Right lobe of liver (tissue), 6 donors: ENCODE measurements around the gene ENOX1. TPM values are rescaled to one million over a fixed set of nuclear protein-coding genes. Genes with fewer than 3 reads are reported as not detected.

Experiments used
- ATAC-seq, 4 donors: fragments of 200-7000 bp; cut with Tn5 transposase; one replicate each; pipeline ENCODE4 v1.9.1; 2020; ENCODE audit warnings: mild to moderate bottlenecking in 4 of 4, moderate library complexity in 4 of 4
- DNase-seq, 3 donors: peaks; one replicate each; pipeline ENCODE4 v3.0.0-alpha.2; 2020
- H3K27ac ChIP-seq, 3 donors: fragments of 200-600 bp; one replicate each; pipeline ENCODE4 v1.8.0; 2022
- H3K27me3 ChIP-seq, 2 donors: fragments of 200-600 bp; one replicate each; pipeline ENCODE4 v1.8.0; 2022
- H3K36me3 ChIP-seq, 4 donors: fragments of 200-600 bp; sonication (generic) in 1 of 4; one replicate each; pipeline versions ENCODE4 v1.5.1 to v1.8.0; 2017 to 2022; ENCODE audit warnings: control low read depth in 1 of 4
- H3K4me1 ChIP-seq, 4 donors: fragments of 200-600 bp; sonication (generic) in 1 of 4; one replicate each; pipeline versions ENCODE4 v1.5.1 to v1.8.0; 2017 to 2022; ENCODE audit warnings: control low read depth in 1 of 4
- H3K4me3 ChIP-seq, 3 donors: fragments of 200-600 bp; one replicate each; pipeline ENCODE4 v1.8.0; 2022
- H3K9me3 ChIP-seq, 4 donors: fragments of 200-600 bp; sonication (generic) in 1 of 4; one replicate each; pipeline versions ENCODE4 v1.5.1 to v1.8.0; 2017 to 2022; ENCODE audit warnings: control low read depth in 1 of 4
- POLR2A ChIP-seq: fragments of 450-650 bp; IDR thresholded peaks from one replicate; pipeline ENCODE4 v1.6.1; 2017; ENCODE audit warnings: antibody characterized with exemption, mild to moderate bottlenecking
- WGBS: methylation state at CpG from one replicate; pipeline ENCODE4 v1.1.6; 2018; ENCODE audit warnings: low coverage, low lambda C conversion rate; ENCODE audit not compliant: insufficient coverage; ENCODE audit errors: missing lambda C conversion rate; 5-methylcytosine and 5-hydroxymethylcytosine counted together
- intact Hi-C, 2 donors: fragments of 100-400 bp; cut with DNase I; formaldehyde crosslinking; loops; one replicate each; pipeline versions ENCODE4 v1.11.2 to v1.14.1; 2022
- total RNA-seq, 6 experiments: library from RNA; depleted of rRNA in 2 of 6; stranded (reverse); fragments of >200 nt in 2 of 6; fragmentation: NEBNext Ultra II Directional in 3 of 6; extraction: Animal tissue kit (Norgen Biotek cat#: 25700) in 3 of 6; gene quantifications; one replicate each; pipeline versions ENCODE4 v1.1.0 to v1.2.4, GENCODE V29; 2016 to 2023
- TF ChIP-seq, protein P1 (sequence below), 4 donors: fragments of 200-600 bp in 3 of 4; fragments of 450-650 bp in 1 of 4; IDR thresholded peaks; one replicate each; pipeline versions ENCODE4 v1.5.1 to v1.8.0; 2016 to 2022; ENCODE audit warnings: antibody characterized with exemption in 4 of 4, mild to moderate bottlenecking in 2 of 4
- donor health status: DM: no; HTN: yes; CAD: no.
- donor health status: DM: no; HTN: no; CAD: no.
- donor health status: DM: no; HTN: no; CAD: no.
- donor health status: DM: no; HTN: yes; CAD: no.
- donor health status: DM: no; HTN: yes; CAD: no.

The ENOX1 gene
- total RNA-seq, 6 experiments from 2014 or later: 0.07 to 0.16 TPM; not detected in 4

DNA sequence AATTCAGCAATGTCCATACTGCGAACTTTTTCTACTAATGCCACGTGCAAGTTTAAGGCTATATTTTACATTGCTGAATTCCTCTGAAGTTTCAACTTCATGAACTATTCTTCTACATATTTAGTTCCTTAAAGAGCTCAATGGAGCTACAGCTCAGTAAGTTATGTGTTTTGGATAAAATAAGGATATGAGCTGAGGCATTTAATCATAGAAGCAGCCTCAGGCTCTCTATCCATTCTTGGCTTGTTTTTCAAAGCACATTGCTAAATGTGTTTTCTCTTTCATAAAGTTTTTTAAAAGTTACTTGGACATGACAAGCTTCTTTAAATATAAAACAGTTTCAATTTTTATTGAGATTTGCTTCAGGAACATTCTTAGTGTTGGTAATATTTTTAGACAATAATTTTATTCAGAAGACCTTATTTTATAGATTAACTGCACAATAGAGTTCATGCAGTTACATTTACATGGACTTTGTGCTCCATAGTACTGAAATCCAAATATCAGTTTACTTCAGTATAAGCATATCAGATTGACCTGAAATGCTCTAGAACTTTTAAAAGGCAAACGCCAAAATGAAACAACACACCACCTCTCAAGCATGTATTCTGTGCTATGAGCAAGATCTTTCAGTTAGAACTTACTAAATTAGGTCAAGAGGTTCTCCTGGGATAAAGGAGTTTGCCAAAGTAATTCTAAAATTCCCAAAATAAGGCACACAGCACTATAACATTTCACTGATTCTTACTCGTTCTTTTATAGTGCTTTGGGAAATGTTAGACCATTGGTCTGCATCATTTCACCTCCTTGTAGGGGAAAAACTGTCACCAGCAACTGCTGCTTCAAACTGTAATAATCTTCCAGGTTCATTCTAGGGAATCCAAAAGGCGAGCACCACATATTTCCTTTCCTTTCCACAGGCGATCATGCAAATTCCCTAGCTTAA lies 275.5 kb downstream of the ENOX1 start:
- Histone ChIP-seq H3K4me3 (no peak overlapping the region), H3K27me3 (no peaks in the 10 kb centered on the region), H3K36me3 (no peaks in the 10 kb centered on the region), H3K9me3 (no peaks in the 10 kb centered on the region), H3K4me1 (no peaks in the 10 kb centered on the region), H3K27ac (no peak overlapping the region)
- no peak for DNase-seq
- peak; percentile 45 to 62 (median 58) for ATAC-seq
- 76% methylated on average over 6 of the region's 6 CpGs for WGBS
- TF ChIP-seq, protein P1, sequence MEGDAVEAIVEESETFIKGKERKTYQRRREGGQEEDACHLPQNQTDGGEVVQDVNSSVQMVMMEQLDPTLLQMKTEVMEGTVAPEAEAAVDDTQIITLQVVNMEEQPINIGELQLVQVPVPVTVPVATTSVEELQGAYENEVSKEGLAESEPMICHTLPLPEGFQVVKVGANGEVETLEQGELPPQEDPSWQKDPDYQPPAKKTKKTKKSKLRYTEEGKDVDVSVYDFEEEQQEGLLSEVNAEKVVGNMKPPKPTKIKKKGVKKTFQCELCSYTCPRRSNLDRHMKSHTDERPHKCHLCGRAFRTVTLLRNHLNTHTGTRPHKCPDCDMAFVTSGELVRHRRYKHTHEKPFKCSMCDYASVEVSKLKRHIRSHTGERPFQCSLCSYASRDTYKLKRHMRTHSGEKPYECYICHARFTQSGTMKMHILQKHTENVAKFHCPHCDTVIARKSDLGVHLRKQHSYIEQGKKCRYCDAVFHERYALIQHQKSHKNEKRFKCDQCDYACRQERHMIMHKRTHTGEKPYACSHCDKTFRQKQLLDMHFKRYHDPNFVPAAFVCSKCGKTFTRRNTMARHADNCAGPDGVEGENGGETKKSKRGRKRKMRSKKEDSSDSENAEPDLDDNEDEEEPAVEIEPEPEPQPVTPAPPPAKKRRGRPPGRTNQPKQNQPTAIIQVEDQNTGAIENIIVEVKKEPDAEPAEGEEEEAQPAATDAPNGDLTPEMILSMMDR (IDR thresholded peaks at IDR 0.05): no peak
- no peak for TF ChIP-seq POLR2A
- intact Hi-C loops: no loop called here

DNA sequence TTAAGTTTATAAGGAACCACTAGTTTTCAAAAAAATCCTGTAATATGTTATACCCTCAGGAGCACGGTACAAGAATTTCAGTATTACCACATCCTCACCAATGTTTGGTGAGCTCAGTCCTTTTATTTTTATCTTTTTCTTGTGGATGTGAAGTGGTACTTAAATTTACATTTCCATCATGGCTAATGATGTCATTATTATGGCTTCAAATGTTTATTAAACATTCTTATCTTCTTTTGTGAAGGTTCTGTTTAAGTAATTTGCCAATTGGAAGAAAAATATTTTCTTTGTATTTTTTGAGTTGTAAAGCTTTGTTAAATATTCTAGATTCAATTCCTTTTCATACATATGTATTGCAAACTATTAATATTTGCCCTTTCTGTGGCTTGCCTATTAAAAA lies 291.0 kb downstream of the ENOX1 start:
- intact Hi-C loops: no loop called here
- Histone ChIP-seq H3K36me3 (no peaks in the 10 kb centered on the region), H3K9me3 (no peaks in the 10 kb centered on the region), H3K27ac (no peak overlapping the region), H3K4me3 (no peak overlapping the region), H3K4me1 (no peaks in the 10 kb centered on the region), H3K27me3 (no peaks in the 10 kb centered on the region)
- no peak for TF ChIP-seq POLR2A
- TF ChIP-seq, protein P1 (IDR thresholded peaks at IDR 0.05): no peak
- WGBS: 75% methylated on average over 1 of the region's 1 CpG
- ATAC-seq: no peak
- no peak for DNase-seq

DNA sequence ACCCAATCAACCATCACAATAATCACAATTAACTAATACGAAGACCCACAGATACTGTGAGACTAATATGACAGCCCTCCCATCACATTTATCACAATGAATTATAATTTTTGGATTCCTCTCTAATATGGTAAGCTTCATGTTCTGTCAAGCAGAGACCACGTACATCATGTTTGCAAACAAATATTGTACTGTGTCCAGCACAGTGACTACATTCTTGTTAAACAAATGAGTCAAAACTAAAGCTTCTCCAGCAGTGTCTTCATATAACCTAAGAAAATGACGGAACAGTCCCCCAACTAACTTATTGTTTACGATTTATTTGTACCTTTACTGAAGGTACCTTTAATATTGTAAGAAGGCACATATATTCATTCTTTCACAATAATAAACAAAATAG lies 292.6 kb downstream of the ENOX1 start:
- intact Hi-C loops: no loop called here
- no peak for DNase-seq
- Histone ChIP-seq H3K4me1 (no peaks in the 10 kb centered on the region), H3K4me3 (no peak overlapping the region), H3K27ac (no peak overlapping the region), H3K27me3 (no peaks in the 10 kb centered on the region), H3K9me3 (no peaks in the 10 kb centered on the region), H3K36me3 (no peaks in the 10 kb centered on the region)
- TF ChIP-seq, protein P1 (IDR thresholded peaks at IDR 0.05): no peak
- TF ChIP-seq POLR2A: no peak
- 67% methylated on average over 4 of the region's 4 CpGs for WGBS
- no peak for ATAC-seq

DNA sequence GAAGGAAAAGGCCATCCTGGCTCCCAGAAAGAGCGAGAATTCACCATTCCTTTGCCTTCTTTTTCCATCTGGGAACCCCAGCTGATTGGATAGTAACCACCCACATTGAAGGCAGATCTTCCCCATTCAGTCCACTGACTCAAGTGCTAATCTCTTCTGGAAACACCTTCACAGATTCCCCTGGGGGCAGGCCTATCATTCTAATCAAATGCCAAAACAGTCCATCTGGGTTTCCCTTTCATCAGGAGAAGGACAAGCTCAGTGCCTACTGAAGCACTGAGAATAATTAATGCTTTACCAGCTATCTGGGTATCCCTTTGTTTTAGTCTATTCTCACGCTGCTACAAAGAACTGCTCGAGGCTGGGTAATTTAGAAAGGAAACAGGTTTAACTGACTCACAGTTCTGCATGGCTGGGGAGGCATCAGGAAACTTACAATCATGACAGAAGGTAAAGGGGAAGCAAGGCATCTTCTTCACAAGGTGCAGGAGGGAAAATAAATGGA lies 293.2 kb downstream of the ENOX1 start:
- no peaks in the 10 kb centered on the region for H3K9me3 ChIP-seq
- WGBS: 49% methylated on average over 3 of the region's 3 CpGs
- intact Hi-C loops: no loop called here
- ATAC-seq: no peak
- no peaks in the 10 kb centered on the region for H3K36me3 ChIP-seq
- no peak for TF ChIP-seq POLR2A
- TF ChIP-seq, protein P1 (IDR thresholded peaks at IDR 0.05): no peak
- DNase-seq: no peak
- H3K27me3 ChIP-seq: no peaks in the 10 kb centered on the region
- no peaks in the 10 kb centered on the region for H3K4me1 ChIP-seq
- H3K4me3 ChIP-seq: no peak overlapping the region
- H3K27ac ChIP-seq: no peak overlapping the region
